Bronchial epithelial cell (primary cell): ENCODE results near the gene ZBTB9. TPM values are rescaled to one million over a fixed set of nuclear protein-coding genes. Genes with fewer than 3 reads are reported as not detected.

ENCODE experiments used
- DNase-seq: peaks from one replicate; pipeline ENCODE4 v3.0.0-alpha.2; 2010; ENCODE audit warnings: low read depth
- FAIRE-seq: peaks from 2 replicates; lab custom pipeline; 2011; peaks lifted over from hg19 to GRCh38; lab: Jason Lieb, UNC
- H3K27me3 ChIP-seq: 2 replicates; pipeline ENCODE4 v1.5.1; 2011; ENCODE audit warnings: low read length; ENCODE audit not compliant: control insufficient read depth, insufficient read depth
- H3K36me3 ChIP-seq: 2 replicates; pipeline ENCODE4 v1.5.1; 2011; ENCODE audit warnings: low read length; ENCODE audit not compliant: control insufficient read depth, insufficient read depth
- H3K4me3 ChIP-seq: 2 replicates; pipeline ENCODE4 v1.5.1; 2011; ENCODE audit warnings: mild to moderate bottlenecking, low read depth, low read length, control low read depth
- CTCF ChIP-seq: IDR thresholded peaks from 2 replicates; pipeline ENCODE4 v1.5.1; 2011; ENCODE audit warnings: mild to moderate bottlenecking, moderate library complexity, low read length, control low read depth, inconsistent platforms; ENCODE audit not compliant: insufficient read depth, severe bottlenecking
- total RNA-seq: library from RNA; depleted of rRNA; stranded (reverse); fragments of >200 nt; gene quantifications from 2 replicates; pipeline ENCODE4 v1.2.1, GENCODE V29; 2014

The ZBTB9 gene
- total RNA-seq, 1 donor from 2014 or later = 6.3 TPM

- FAIRE-seq (no peak), DNase-seq (no peak)
- no peak for TF ChIP-seq CTCF
- Histone ChIP-seq H3K36me3 (peaks cover 15% of the 10 kb centered on the region), H3K4me3 (no peak overlapping the region), H3K27me3 (no peaks in the 10 kb centered on the region)
These were observed 2.8 kb upstream of the ZBTB9 start for GRCh38 chr6:33451606-33452005.

- Histone ChIP-seq H3K4me3 (no peak overlapping the region), H3K27me3 (no peaks in the 10 kb centered on the region), H3K36me3 (peaks cover 14% of the 10 kb centered on the region)
- no peak for TF ChIP-seq CTCF
- DNase-seq = no peak
- no peak for FAIRE-seq
These were observed 1.9 kb upstream of the ZBTB9 start for GRCh38 chr6:33452496-33452895.

- Histone ChIP-seq H3K4me3 (peak overlapping the region; percentile 88), H3K36me3 (peaks cover 9% of the 10 kb centered on the region), H3K27me3 (no peaks in the 10 kb centered on the region)
- no peak for TF ChIP-seq CTCF
- DNase-seq (no peak), FAIRE-seq (no peak)
These were observed 875 bp upstream of the ZBTB9 start for GRCh38 chr6:33453393-33454008.

- peaks cover 8% of the 10 kb centered on the region for H3K36me3 ChIP-seq
- H3K4me3 ChIP-seq = peak overlapping the region; percentile 88
- FAIRE-seq (no peak), DNase-seq (no peak)
- no peaks in the 10 kb centered on the region for H3K27me3 ChIP-seq
- no peak for TF ChIP-seq CTCF
These were observed 675 bp downstream of the ZBTB9 start for GRCh38 chr6:33455051-33455450.

- Histone ChIP-seq H3K27me3 (no peaks in the 10 kb centered on the region), H3K4me3 (no peak overlapping the region), H3K36me3 (peaks cover 6% of the 10 kb centered on the region)
- no peak for DNase-seq
- TF ChIP-seq CTCF = no peak
- no peak for FAIRE-seq
These were observed 1.8 kb downstream of the ZBTB9 start for GRCh38 chr6:33456156-33456555.

- peaks cover 6% of the 10 kb centered on the region for H3K36me3 ChIP-seq
- DNase-seq = no peak
- FAIRE-seq = no peak
- TF ChIP-seq CTCF = no peak
- H3K4me3 ChIP-seq = no peak overlapping the region
- no peaks in the 10 kb centered on the region for H3K27me3 ChIP-seq
These were observed 4.3 kb downstream of the ZBTB9 start for GRCh38 chr6:33458676-33459075.
